Gastroesophageal sphincter (tissue), 4 donors: ENCODE measurements around the gene DYSF. TPM values are rescaled to one million over a fixed set of nuclear protein-coding genes. Genes with fewer than 3 reads are reported as not detected.
"Not testable (repeated sequence)": the region's sequence is repeated elsewhere in the genome, so short reads cannot be mapped to it uniquely, and the experiment has no call there.

Experiments used
- ATAC-seq: fragments of 150-250 bp; one replicate; pipeline ENCODE4 v1.9.1; 2016; ENCODE audit warnings: mild to moderate bottlenecking, moderate library complexity
- H3K27ac ChIP-seq, 4 donors: fragments of 200-600 bp; sonication (generic) in 3 of 4; 1 replicate in 3 of 4; 2 replicates in 1 of 4; pipeline ENCODE4 v1.5.1; 2016 to 2019
- H3K27me3 ChIP-seq: fragments of 200-600 bp; sonication (generic); one replicate; pipeline ENCODE4 v1.5.1; 2019
- H3K36me3 ChIP-seq, 2 donors: fragments of 200-600 bp; sonication (generic); one replicate each; pipeline ENCODE4 v1.5.1; 2019; ENCODE audit warnings: control low read depth in 1 of 2
- H3K4me1 ChIP-seq, 3 donors: fragments of 200-600 bp; sonication (generic); 1 replicate in 2 of 3; 2 replicates in 1 of 3; pipeline ENCODE4 v1.5.1; 2016 to 2019; ENCODE audit warnings: control low read depth in 2 of 3
- H3K4me3 ChIP-seq, 2 donors: fragments of 200-600 bp; sonication (generic); one replicate each; pipeline ENCODE4 v1.5.1; 2019; ENCODE audit warnings: mild to moderate bottlenecking in 1 of 2, moderate library complexity in 1 of 2
- H3K9me3 ChIP-seq, 3 donors: fragments of 200-600 bp; sonication (generic); one replicate each; pipeline ENCODE4 v1.5.1; 2017 to 2019; ENCODE audit warnings: control low read depth in 2 of 3
- EP300 ChIP-seq: sonication (generic); formaldehyde crosslinking; IDR thresholded peaks from one replicate; pipeline ENCODE4 v1.6.1; 2017; ENCODE audit warnings: antibody characterized with exemption, mild to moderate bottlenecking
- POLR2A ChIP-seq, 2 donors: fragments of 450-650 bp; IDR thresholded peaks; one replicate each; pipeline ENCODE4 v1.6.1; 2017; ENCODE audit warnings: antibody characterized with exemption in 2 of 2, mild to moderate bottlenecking in 2 of 2, moderate library complexity in 1 of 2
- POLR2AphosphoS5 ChIP-seq: sonication (generic); formaldehyde crosslinking; IDR thresholded peaks from one replicate; pipeline ENCODE4 v1.6.1; 2017; ENCODE audit warnings: antibody characterized with exemption
- WGBS, 2 donors: methylation state at CpG; one replicate each; pipeline ENCODE4 v1.1.5; 2018; ENCODE audit warnings: low coverage in 1 of 2; 5-methylcytosine and 5-hydroxymethylcytosine counted together
- total RNA-seq, 4 donors: library from RNA; depleted of rRNA; stranded (reverse); fragments of >200 nt; gene quantifications; one replicate each; pipeline ENCODE4 v1.1.0, GENCODE V29; 2016
- TF ChIP-seq, protein P1 (sequence below), 4 experiments: fragments of 200-600 bp in 2 of 4; fragments of 450-650 bp in 2 of 4; sonication (generic) in 1 of 4; IDR thresholded peaks; one replicate each; pipeline ENCODE4 v1.5.1; 2017 to 2019; ENCODE audit warnings: antibody characterized with exemption in 4 of 4, mild to moderate bottlenecking in 2 of 4, moderate library complexity in 2 of 4

The DYSF gene
- total RNA-seq, 4 donors from 2014 or later, result 11.0 to 50.1 (median 17.4) TPM

GRCh38 chr2:71655498-71655897, 202.1 kb downstream of the DYSF start:
- TF ChIP-seq POLR2AphosphoS5 (no peak), EP300 (no peak), POLR2A (IDR thresholded peaks at IDR 0.05) (no peak)
- TF ChIP-seq, protein P1, sequence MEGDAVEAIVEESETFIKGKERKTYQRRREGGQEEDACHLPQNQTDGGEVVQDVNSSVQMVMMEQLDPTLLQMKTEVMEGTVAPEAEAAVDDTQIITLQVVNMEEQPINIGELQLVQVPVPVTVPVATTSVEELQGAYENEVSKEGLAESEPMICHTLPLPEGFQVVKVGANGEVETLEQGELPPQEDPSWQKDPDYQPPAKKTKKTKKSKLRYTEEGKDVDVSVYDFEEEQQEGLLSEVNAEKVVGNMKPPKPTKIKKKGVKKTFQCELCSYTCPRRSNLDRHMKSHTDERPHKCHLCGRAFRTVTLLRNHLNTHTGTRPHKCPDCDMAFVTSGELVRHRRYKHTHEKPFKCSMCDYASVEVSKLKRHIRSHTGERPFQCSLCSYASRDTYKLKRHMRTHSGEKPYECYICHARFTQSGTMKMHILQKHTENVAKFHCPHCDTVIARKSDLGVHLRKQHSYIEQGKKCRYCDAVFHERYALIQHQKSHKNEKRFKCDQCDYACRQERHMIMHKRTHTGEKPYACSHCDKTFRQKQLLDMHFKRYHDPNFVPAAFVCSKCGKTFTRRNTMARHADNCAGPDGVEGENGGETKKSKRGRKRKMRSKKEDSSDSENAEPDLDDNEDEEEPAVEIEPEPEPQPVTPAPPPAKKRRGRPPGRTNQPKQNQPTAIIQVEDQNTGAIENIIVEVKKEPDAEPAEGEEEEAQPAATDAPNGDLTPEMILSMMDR (IDR thresholded peaks at IDR 0.05), result no peak
- H3K4me1 ChIP-seq, result no peaks in the 10 kb centered on the region
- no peak overlapping the region for H3K4me3 ChIP-seq
- H3K9me3 ChIP-seq, result peaks cover 0 to 20% (median 0%) of the 10 kb centered on the region in 3 donors
- H3K27me3 ChIP-seq, result no peaks in the 10 kb centered on the region
- no peak overlapping the region for H3K27ac ChIP-seq
- peaks cover 0 to 36% of the 10 kb centered on the region in 2 donors for H3K36me3 ChIP-seq
- 58 to 85% methylated on average over 2 of the region's 2 CpGs for WGBS, 2 donors
- ATAC-seq, result no peak

DNA sequence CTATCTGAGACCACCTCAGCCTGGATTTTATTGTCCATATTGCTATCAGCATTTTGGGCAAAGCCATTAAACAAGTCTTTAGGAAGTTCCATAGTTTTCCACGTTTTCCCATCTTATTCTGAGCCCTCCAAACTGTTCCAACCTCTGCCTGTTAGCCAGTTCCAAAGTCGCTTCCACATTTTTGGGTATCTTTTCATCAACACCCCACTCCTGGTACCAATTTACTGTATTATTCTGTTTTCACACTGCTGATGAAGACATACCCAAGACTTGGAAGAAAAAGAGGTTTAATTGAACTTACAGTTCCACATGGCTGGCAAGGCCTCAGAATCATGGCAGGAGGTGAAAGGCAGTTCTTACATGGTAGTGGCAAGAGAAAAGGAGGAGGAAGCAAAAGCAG, 204.9 kb downstream of the DYSF start:
- ATAC-seq, H3K27me3 ChIP-seq, H3K4me1 ChIP-seq, H3K27ac ChIP-seq, H3K4me3 ChIP-seq: not testable (repeated sequence)
- H3K9me3 ChIP-seq, result peaks cover 0 to 20% (median 0%) of the 10 kb centered on the region in 3 donors
- 33 to 50% methylated on average over 1 to 2 of the region's 2 CpGs for WGBS, 2 donors
- H3K36me3 ChIP-seq, result peaks cover 0 to 56% of the 10 kb centered on the region in 2 donors

GRCh38 chr2:71658771-71659170, 205.4 kb downstream of the DYSF start:
- TF ChIP-seq POLR2AphosphoS5 (no peak), EP300 (no peak)
- TF ChIP-seq, protein P1 (IDR thresholded peaks at IDR 0.05), result no peak
- H3K9me3 ChIP-seq, result peaks cover 0 to 20% (median 0%) of the 10 kb centered on the region in 3 donors
- H3K27me3 ChIP-seq, result no peaks in the 10 kb centered on the region
- H3K36me3 ChIP-seq, result peaks cover 0 to 61% of the 10 kb centered on the region in 2 donors
- 95% methylated on average over 3 of the region's 3 CpGs; no CpG with 5 or more reads in 1 of the 2 donors for WGBS, 2 donors
- no peak overlapping the region for H3K4me3 ChIP-seq
- no peaks in the 10 kb centered on the region for H3K4me1 ChIP-seq
- ATAC-seq, result no peak
- no peak overlapping the region for H3K27ac ChIP-seq

DNA sequence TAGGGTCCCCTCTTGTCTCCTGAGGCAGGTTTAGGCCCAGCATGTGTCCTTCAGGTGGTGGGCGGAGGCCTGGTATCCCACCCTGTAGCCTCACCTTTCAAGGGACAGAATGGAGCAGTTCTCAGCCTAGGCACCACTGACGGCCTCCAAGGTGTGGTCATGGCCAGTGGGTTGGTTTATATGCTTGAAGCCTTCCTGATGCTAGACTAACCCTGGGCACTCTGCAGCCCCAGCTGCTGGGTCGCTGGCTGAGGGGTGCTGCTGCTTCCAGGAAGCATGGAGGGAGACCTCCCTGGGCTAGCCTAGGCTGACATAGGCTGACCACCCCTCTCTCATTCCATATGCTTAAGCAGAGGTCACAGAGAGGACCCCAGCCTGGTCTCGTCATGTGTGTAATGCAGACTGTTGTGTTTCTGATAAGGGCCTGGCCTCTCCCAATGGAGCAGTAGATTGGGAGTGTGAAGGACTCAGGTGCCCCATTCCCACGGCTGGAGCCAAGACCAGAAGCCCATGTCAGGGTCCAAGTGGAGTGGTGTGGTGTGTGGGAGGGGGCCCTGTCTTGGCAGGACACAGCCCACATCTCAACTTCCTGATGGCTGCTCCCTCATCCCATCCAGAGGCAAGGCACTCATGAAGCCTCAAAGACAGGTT, 206.6 kb downstream of the DYSF start:
- H3K36me3 ChIP-seq, result peaks cover 0 to 74% of the 10 kb centered on the region in 2 donors
- no peak for ATAC-seq
- H3K4me1 ChIP-seq, result no peaks in the 10 kb centered on the region
- WGBS, 2 donors, result 40% methylated on average over 2 of the region's 5 CpGs; no CpG with 5 or more reads in 1 of the 2 donors
- H3K27me3 ChIP-seq, result no peaks in the 10 kb centered on the region
- no peak overlapping the region for H3K27ac ChIP-seq
- TF ChIP-seq EP300, result no peak
- no peak for TF ChIP-seq POLR2AphosphoS5
- TF ChIP-seq, protein P1 (IDR thresholded peaks at IDR 0.05), result no peak
- no peak for TF ChIP-seq POLR2A (IDR thresholded peaks at IDR 0.05)
- H3K4me3 ChIP-seq, result no peak overlapping the region
- H3K9me3 ChIP-seq, result peaks cover 0 to 20% (median 0%) of the 10 kb centered on the region in 3 donors

GRCh38 chr2:71661782-71662181, 208.4 kb downstream of the DYSF start:
- Histone ChIP-seq H3K27me3 (no peaks in the 10 kb centered on the region), H3K9me3 (peaks cover 0 to 17% (median 0%) of the 10 kb centered on the region in 3 donors), H3K27ac (no peak overlapping the region), H3K4me1 (no peaks in the 10 kb centered on the region), H3K36me3 (peaks cover 0 to 84% of the 10 kb centered on the region in 2 donors), H3K4me3 (no peak overlapping the region)
- no peak for ATAC-seq
- TF ChIP-seq POLR2A (IDR thresholded peaks at IDR 0.05) (no peak), EP300 (no peak), POLR2AphosphoS5 (no peak)
- TF ChIP-seq, protein P1 (IDR thresholded peaks at IDR 0.05), result no peak
- WGBS, 2 donors, result 82% methylated on average over 2 of the region's 3 CpGs; no CpG with 5 or more reads in 1 of the 2 donors
